Measurements from ENCODE around the gene SP9. TPM values are rescaled to one million over a fixed set of nuclear protein-coding genes. Genes with fewer than 3 reads are reported as not detected.

Gene SP9
- not detected in 2 replicates for total RNA-seq

- DNase-seq (ENCODE audit: low read depth), result no peak
Measured at GRCh38 chr2:174334781-174335251, at the start of gene SP9. SP9 (plus strand) TSS chr2:174334954; CDS start chr2:174335093, 139 bp downstream.

GRCh38 chr2:174286172-174286571, 48.6 kb upstream of the SP9 start:
- DNase-seq (ENCODE audit: low read depth), result no peak

GRCh38 chr2:174292908-174293307, 41.8 kb upstream of the SP9 start:
- DNase-seq (ENCODE audit: low read depth), result no peak

GRCh38 chr2:174300114-174300513, 34.6 kb upstream of the SP9 start:
- peak; percentile 46 for DNase-seq (ENCODE audit: low read depth)

- DNase-seq (ENCODE audit: low read depth), result no peak
Measured at GRCh38 chr2:174312581-174313234, 22.0 kb upstream of the SP9 start.

- no peak for DNase-seq (ENCODE audit: low read depth)
Measured at GRCh38 chr2:174322149-174322548, 12.6 kb upstream of the SP9 start.

GRCh38 chr2:174322746-174323145, 12.0 kb upstream of the SP9 start:
- no peak for DNase-seq (ENCODE audit: low read depth)

- DNase-seq (ENCODE audit: low read depth), result no peak
Measured at GRCh38 chr2:174324530-174324929, 10.2 kb upstream of the SP9 start.

GRCh38 chr2:174325373-174326160, 9.2 kb upstream of the SP9 start:
- DNase-seq (ENCODE audit: low read depth), result no peak

- DNase-seq (ENCODE audit: low read depth), result no peak
Measured at GRCh38 chr2:174326161-174327020, 8.4 kb upstream of the SP9 start.

GRCh38 chr2:174327021-174327840, 7.5 kb upstream of the SP9 start:
- no peak for DNase-seq (ENCODE audit: low read depth)

- no peak for DNase-seq (ENCODE audit: low read depth)
Measured at GRCh38 chr2:174327841-174328113, 7.0 kb upstream of the SP9 start.

GRCh38 chr2:174328114-174328960, 6.4 kb upstream of the SP9 start:
- DNase-seq (ENCODE audit: low read depth), result no peak

GRCh38 chr2:174328961-174329715, 5.6 kb upstream of the SP9 start:
- no peak for DNase-seq (ENCODE audit: low read depth)

- no peak for DNase-seq (ENCODE audit: low read depth)
Measured at GRCh38 chr2:174330945-174331594, 3.7 kb upstream of the SP9 start.

GRCh38 chr2:174331595-174332216, 3.0 kb upstream of the SP9 start:
- DNase-seq (ENCODE audit: low read depth), result no peak

- DNase-seq (ENCODE audit: low read depth), result no peak
Measured at GRCh38 chr2:174332217-174332963, 2.4 kb upstream of the SP9 start.

GRCh38 chr2:174333017-174333371, 1.8 kb upstream of the SP9 start:
- DNase-seq (ENCODE audit: low read depth), result no peak

Measured in renal cortical epithelial cell (primary cell).